ENCODE measurements around the gene UBE2D2.
A peak's percentile ranks its signal among the peaks of the same experiment; 100 is the strongest.
"Not testable (repeated sequence)": the region's sequence is repeated elsewhere in the genome, so short reads cannot be mapped to it uniquely, and the experiment has no call there.

Gene UBE2D2

DNA sequence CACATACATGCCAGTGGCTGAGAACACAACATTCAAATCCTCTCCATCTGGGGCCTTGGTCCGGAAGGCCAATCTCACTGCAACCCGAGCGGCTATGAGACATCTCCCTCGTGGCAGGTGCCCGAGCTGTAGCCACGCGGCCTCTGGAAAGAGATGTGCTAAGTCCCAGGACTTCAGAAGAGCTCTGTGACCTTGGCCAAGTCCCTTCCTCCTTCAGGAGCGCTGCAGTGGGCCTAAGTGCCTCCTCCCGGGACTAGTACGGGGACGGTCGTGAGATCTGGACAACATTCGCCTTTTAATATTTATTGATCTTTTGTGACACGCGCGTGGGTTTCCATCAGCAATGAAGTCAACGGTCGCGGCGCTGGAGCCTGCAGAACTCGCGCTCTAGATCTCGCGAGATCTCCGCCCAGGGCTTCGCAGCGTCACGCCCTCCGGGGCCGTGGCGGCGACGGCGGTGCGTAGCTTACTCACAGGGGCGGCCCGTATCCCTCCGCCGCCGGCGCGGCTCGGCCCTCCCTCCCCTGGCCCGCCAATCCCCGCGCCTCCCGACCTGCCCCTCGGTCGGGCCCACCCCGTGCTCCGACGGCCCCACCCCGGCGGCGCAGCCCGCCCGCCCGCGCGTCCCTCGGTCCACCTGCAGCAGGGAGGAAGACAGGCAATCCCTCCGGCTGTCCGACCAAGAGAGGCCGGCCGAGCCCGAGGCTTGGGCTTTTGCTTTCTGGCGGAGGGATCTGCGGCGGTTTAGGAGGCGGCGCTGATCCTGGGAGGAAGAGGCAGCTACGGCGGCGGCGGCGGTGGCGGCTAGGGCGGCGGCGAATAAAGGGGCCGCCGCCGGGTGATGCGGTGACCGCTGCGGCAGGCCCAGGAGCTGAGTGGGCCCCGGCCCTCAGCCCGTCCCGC is at the start of gene UBE2D2:
Gene UBE2D2 (plus strand): TSS at position 588 of the 903 bp plus-strand sequence. CDS start 453 bp downstream, outside the sequence.
- DNase-seq, result peak; percentile 96

DNA sequence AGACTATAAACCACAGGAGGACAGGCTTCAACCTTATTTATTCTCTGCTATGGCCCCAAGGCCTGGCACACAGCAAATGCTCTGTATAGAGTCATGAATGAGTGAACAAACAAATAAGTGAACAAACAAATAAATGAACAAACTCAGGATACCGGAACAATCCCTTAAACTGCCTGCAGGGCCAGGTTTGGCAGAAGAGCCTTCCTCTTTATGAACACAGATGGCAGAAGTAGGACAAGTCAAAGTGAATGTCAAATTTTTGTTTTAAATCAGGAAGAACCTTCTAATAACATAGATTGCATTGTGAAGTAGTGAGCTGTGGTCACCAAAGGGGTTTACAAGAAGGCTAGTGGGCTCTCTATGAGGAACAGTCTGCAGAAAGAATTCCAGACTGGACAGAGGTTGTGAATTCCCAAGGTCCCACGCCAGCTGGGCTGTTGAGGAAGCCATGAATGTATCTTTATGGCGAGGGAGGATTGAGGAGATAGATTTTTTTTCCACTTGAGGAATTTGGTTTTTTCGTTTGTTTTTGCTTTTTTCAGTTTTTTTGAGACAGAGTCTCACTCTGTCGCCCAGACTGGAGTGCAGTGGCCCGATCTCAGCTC is 48.3 kb upstream of the UBE2D2 start:
- DNase-seq, result no peak

DNA sequence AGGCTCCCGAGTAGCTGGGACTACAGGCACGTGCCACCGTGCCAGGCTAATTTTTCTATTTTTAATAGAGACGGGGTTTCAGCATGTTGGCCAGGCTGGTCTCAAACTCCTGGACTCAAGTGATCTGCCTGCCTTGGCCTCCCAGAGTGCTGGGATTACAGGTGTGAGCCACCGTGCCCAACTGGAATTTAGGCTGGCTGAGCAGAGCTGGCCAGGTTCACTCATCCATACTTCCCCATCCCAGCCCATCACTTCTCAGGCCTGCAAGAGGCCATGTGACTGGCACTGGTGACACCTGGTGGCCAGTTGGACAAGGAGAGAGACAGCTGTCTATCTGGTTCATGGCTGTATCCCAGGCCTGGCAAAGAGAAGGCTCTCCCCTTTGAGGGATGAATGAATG is 47.7 kb upstream of the UBE2D2 start:
- peak; percentile 82 for DNase-seq

DNA sequence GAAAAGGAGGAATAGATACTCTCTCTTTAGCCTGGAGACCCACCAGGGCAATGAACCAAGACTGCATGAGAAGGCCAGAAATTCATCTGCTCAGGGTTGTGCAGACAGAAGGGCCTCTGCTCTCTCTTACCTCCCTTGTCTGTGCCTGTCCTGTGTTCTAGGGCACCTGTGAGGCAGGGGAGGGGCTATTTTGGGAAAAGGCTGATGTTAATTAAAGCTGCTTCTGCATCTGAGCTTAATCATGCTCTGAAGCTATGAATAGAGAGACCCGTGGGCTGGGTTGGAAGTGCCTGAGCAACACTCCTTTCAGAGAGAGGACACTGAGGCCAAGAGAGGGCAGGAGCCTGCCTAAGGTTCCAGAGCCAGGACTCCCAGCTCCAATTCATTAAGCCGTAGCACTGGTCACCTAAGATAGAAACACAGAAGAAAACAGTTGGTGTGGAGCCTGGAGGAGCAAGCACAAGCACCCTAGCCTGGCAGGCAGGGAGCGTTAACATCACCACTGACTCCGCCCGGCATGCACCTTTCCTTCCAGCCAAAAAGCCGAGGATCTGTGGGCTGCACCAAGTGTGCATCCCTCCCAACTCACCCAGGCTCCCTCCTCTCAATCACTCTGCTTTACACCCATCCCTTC is 47.2 kb upstream of the UBE2D2 start:
- no peak for DNase-seq

DNA sequence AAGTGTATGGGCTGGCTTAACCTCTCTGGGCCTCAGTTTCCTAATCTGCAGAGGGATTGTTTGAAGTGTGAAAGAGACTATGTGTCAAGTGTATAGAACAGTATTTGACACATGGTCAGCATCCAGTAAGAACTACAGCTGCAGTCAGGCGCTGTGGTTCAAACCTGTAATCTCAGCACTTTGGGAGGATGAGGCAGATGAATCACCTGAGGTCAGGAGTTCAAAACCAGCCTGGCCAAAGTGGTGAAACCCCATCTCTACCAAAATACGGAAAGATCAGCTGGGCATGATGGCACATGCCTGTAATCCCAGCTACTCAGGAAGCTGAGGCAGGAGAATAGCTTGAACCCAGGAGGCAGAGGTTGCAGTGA is 46.7 kb upstream of the UBE2D2 start:
- no peak for DNase-seq

DNA sequence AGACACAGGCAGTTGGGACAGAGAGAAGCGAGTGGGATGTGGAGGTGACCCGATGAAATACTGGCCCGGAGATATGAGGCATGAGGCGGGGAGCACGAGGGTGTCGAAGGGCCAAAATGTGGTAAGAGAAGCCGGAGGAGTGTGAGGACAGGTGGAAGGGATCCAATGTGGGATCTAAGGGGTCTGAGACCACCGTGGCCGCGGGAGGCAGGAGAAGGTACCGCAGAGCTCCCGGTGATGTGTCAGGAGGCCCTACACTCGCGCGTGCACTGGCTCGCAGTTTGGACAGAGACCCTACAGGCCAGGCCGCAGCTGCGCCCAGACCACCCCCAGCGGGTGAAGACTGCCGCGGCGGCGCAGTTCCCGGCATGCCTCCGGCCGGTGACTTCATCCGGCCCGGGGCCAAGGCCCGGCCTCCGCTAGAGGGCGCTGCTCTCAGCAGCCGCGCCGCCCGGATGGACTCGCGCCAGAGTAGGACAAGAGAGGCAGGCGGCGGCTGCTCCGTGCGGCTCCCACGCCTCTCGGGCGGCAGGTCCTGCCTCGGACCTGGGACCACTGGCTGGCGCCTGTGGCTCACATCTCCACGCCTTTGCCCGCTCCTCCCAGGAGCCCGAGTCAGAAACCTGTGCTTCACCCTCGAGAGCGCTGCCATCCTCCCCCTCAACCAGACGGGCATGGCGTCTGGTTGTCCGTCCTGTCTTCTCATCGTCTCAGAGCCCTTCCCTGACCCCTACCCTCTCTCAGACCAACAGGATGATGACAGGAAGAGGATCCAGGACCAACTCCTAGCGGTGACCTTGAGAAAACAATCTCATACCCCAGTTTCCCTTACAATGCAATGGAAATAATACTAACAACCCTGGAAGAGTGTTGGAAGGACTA is 43.2 kb upstream of the UBE2D2 start:
- peak; percentile 86 for DNase-seq

DNA sequence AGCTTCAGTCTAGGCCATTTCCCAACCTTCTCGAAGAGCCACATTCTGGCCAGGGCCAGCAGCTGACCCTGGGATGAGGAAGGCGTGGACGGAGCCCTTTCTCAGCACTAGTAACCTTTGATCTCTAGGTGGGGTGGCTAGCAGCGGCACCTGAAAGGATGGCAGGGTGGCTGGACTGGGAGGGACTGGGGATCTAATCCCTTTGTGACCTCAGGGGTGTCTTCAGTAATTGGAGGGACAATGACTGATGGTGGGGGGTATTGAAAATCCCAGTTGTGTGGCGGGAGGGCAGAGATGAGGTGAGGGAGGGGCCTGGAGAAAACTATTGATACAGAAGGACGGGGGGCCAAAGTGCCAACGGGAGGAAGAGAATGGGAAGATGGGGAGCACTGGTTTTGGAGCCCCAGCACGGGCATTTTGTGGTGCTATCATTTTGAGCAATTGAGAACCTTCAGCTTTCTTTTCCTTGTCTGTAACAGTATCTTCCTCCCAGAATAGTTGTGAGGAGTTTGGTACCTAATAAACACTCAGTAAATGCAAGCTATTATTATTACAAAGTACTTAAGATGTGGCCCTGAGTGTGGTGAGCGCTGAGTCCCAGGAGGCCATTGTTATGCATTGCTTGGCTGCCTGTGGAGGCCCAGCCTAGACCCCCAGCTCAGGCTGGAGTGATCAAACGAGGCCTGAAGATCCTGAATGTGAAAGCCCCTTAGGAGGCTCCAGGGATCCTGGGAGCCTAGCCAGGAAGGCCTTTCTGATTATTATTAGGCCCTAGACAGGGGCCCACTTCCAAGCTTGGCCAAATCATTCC is 37.3 kb upstream of the UBE2D2 start:
- no peak for DNase-seq

DNA sequence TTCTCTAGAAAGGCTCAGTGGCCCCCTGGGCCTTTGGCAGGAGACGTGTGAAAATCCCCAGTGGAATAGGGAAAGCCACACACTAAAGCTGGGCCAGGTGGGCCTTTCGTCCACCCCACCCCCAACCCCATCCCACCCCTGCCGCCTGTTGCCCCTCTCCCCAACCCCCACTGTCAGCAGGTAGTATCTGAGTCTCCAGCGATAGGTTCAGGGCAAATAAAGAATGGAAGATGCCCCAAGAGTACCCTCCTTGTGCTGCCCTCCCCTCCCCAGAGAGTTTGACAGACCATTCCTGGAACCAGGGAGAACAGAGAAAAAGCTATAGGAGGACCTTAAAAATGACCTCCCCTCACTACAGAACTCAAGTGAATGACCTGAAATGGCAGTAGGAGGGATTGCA is 36.7 kb upstream of the UBE2D2 start:
- no peak for DNase-seq

DNA sequence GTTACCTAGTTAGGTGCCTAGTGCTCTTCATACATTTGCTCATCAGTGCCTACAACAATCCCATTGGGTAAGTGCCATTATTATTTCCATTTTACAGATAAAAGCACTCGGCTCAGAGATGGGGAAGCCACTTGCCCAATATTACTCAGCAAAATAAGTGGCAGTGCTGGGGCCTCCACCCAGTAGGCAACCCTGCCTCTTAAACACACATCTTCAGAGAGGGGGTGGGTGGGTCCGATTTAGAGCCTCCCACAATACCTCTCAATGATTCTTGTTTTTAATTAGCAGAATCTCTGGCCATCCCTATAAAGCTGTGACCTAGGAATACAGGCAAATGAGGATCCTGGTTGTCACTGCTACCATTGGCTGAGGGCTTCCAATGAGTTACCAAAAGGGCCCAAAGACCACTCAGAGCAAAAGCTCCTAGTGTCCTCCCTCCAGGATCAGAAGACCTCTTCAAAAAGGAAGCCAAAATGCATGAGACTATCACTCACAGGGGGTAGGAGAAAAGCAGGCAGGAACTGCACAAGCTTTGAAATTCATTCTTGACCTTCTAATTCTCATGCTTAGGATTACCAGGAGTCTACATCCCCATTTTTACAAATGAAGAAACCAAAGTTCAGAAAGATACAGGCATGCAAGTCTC is 36.1 kb upstream of the UBE2D2 start:
- no peak for DNase-seq

DNA sequence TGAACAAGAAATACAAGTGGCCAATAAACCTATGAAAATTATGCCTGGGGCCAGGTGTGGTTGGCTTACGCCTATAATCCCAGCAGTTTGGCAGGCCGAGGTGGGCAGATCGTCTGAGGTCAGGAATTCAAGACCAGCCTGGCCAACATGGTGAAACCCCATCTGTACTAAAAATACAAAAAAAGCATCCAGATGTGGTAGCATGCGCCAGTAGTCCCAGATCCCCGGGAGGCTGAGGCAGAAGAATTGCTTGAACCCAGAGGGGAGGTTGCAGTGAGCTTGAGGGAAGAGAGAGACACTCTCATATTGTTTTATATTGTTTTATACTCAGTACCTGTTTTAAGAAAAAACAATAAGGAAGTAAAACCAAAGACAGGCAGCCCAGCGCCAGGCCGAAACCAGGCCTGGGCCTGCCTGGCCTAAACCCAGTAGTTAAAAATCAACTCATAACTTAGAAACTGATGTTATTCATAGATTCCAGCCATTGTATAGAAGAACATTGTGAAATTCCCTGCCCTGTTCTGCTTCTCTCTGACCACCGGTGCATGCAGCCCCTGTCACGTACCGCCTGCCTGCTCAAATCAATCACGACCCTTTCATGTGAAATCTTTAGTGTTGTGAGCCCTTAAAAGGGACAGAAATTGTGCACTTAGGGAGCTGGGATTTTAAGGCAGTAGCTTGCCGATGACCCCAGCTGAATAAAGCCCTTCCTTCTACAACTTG is 35.4 kb upstream of the UBE2D2 start:
- not testable (repeated sequence) for DNase-seq

DNA sequence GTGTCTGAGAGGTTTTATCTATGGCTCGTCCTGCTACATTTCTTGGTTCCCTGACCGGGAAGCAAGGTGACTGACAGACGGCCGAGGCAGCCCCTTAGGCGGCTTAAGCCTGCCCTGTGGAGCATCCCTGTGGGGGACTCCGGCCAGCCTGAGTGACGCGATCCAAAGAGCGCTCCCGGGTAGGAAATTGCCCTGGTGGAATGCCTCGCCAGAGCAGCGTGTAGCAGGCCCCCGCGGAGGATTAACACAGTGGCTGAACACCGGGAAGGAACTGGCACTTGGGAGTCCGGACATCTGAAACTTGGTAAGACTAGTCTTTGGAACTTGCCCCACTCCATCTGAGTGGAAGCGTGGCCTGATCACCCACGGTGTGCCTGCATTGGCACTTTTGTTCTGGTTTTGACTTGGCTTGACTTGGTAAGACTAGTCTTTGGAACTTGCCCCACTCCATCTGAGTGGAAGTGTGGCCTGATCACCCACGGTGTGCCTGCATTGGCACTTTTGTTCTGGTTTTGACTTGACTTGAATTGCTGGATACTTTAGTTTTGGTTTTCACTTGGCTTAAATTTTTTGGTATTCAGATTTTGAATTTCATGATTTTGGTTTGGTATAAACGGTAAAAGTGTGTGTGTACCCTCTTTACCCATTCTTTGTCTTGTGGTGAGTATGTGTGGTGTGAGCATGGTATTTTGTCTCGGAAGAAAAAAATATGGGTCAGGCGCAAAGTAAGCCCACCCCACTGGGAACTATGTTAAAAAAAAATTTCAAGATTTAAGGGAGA is 34.6 kb upstream of the UBE2D2 start:
- not testable (repeated sequence) for DNase-seq

DNA sequence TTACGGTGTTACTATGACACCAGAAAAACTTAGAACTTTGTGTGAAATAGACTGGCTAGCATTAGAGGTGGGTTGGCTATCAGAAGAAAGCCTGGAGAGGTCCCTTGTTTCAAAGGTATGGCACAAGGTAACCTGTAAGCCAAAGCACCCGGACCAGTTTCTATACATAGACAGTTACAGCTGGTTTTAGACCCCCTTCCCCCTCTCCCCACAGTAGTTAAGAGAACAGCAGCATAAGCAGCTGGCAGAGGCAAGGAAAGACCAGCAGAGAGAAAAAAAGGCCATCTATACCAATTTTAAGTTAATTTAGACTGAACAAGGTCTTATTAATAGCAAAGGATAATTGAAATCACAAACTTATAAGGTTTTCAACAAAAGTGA is 34.1 kb upstream of the UBE2D2 start:
- not testable (repeated sequence) for DNase-seq

DNA sequence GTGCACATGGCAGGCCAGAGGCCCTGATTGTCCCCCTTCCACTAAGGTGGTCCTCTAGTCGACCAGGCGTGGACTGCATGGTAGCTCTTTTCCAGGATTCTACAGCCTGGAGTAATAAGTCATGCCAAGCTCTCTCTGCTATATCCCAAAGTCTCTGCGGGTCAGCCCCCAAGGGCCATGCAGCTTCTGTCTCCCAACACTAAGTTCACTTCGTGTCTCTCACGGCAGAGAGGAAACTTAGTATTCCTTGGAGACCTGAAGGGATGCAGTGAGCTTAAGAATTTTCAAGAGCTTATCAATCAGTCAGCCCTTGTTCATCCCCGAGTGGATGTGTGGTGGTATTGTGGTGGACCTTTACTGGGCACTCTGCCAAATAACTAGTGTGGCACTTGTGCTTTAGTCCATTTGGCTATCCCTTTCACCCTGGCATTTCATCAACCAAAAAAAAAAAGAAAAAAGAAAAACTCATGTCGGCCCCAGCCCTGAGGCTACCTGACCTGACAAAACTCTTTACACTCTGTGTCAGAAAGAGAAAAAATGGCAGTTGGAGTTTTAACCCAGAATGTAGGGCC is 33.2 kb upstream of the UBE2D2 start:
- not testable (repeated sequence) for DNase-seq

DNA sequence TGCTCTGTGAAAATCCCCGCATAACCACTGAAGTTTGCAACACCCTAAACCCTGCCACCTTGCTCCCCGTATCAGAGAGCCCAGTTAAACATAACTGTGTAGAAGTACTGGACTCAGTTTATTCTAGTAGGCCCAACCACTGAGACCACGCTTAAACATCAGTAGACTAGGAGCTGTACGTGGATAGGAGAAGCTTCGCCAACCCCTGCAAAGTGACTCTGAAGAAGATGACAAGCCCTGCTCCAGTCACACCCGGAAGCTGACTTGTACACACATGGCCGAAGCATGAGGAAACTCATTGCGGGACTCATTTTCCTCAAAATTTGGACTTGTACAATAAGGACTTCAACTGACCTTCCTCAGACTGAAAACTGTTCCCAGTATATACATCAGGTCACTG is 32.4 kb upstream of the UBE2D2 start:
- not testable (repeated sequence) for DNase-seq

DNA sequence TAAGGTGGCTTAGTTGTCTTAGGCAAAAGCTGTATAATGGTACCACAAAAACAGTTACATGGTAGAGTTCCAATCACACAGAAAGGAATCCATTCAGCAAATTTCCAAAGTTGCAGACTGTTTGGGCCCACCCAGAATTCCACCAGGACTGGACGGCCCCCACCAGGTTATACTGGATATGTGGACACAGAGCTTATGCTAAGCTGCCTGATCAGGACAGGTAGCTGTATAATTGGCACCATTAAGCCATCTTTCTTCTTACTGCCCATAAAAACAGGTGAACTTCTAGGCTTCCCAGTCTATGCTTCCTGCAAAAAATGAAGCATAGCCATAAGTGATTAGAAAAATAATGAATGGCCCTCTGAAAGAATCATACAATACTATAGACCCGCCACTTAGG is 31.1 kb upstream of the UBE2D2 start:
- DNase-seq, result not testable (repeated sequence)

DNA sequence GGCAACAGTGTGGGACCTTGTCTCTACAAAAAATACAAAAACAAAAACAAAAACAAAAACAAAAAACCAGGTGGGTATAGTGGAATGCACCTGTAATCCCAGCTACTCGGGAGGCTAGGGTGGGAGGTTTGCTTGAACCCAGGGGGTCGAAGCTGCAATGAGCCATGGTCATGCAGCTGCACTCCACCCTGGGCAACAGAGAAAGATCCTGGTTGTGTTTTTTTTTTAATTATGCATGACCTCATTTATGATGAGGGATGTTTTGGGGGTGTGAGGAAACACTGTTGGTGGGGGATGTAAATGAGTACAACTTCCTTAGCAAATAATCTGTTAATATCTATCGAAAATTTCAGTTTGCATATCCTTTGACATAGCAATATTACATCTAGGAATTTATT is 29.4 kb upstream of the UBE2D2 start:
- DNase-seq, result no peak

DNA sequence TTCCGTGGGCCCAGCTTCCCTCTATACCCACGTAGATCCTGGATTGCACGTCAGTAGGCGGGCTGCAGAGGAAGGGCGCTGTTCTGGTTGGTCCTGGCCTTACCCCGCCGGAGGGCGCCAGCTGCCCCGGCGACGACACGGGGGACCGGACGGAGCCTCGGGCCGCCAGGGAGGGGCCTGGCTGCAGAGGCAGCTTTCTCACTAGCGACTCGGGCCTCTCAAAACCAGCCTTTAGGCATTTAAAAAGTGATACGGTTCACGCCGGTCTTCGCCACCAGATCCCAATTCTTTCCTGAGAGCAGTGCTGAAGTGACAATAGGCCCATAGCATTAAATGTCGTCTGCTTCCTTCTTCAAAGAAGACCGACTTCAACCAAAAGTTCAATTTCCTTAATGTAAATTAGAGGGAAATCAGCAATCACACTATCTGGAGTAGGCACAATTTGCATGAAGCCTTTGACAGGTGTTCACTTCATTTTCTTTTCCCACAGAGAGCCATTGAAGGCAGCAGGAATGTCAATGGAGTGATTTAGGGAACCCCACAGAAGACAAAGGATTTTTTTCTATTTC is 17.6 kb upstream of the UBE2D2 start:
- peak; percentile 32 for DNase-seq

DNA sequence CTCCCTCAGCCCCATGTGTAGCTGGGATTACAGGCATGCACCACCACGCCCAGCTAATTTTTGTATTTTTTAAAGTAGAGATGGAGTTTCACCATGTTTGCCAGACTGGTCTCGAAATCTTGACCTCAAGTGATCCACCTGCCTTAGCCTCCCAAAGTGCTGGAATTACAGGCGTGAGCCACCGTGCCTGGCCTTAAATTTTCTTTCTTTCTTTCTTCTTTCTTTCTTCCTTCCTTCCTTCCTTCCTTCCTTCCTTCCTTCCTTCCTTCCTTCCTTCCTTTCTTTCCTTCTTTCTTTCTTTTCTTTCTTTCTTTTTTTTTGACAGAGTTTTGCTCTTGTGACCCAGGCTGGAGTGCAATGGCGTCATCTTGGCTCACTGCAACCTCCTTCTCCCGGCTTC is 14.5 kb upstream of the UBE2D2 start:
- not testable (repeated sequence) for DNase-seq
